Measurements from ENCODE around the gene PGAM2. TPM values are rescaled to one million over a fixed set of nuclear protein-coding genes. Genes with fewer than 3 reads are reported as not detected.

PGAM2 gene
- polyA plus RNA-seq, 4 donors: 0.26 to 2.8 (median 1.6) TPM

GRCh38 chr7:44068054-44068453 lies 2.7 kb upstream of the PGAM2 start:
- no peak for DNase-seq (ENCODE audit: low read depth in 4 of 4, low spot score in 3 of 4)

GRCh38 chr7:44067064-44067951 lies 1.9 kb upstream of the PGAM2 start:
- DNase-seq (ENCODE audit: low read depth in 4 of 4, low spot score in 3 of 4): no peak

- DNase-seq (ENCODE audit: low read depth in 4 of 4, low spot score in 3 of 4): no peak
Measured at GRCh38 chr7:44066494-44067063, 1.2 kb upstream of the PGAM2 start.

- DNase-seq (ENCODE audit: low read depth in 4 of 4, low spot score in 3 of 4): no peak
Measured at GRCh38 chr7:44066111-44066460, 719 bp upstream of the PGAM2 start.

- no peak for DNase-seq (ENCODE audit: low read depth in 4 of 4, low spot score in 3 of 4)
Measured at GRCh38 chr7:44064791-44065430, 456 bp downstream of the PGAM2 start.

- no peak for DNase-seq (ENCODE audit: low read depth in 4 of 4, low spot score in 3 of 4)
Measured at GRCh38 chr7:44063894-44064651, 1.3 kb downstream of the PGAM2 start.

GRCh38 chr7:44063547-44063893 lies 1.8 kb downstream of the PGAM2 start:
- DNase-seq (ENCODE audit: low read depth in 4 of 4, low spot score in 3 of 4): no peak

GRCh38 chr7:44062903-44063295 lies 2.5 kb downstream of the PGAM2 start:
- DNase-seq (ENCODE audit: low read depth in 4 of 4, low spot score in 3 of 4): no peak

- DNase-seq (ENCODE audit: low read depth in 4 of 4, low spot score in 3 of 4): no peak
Measured at GRCh38 chr7:44062180-44062902, 3.0 kb downstream of the PGAM2 start.

GRCh38 chr7:44061645-44062179 lies 3.7 kb downstream of the PGAM2 start:
- no peak for DNase-seq (ENCODE audit: low read depth in 4 of 4, low spot score in 3 of 4)

GRCh38 chr7:44060948-44061644 lies 4.3 kb downstream of the PGAM2 start:
- DNase-seq (ENCODE audit: low read depth in 4 of 4, low spot score in 3 of 4): no peak

GRCh38 chr7:44060091-44060947 lies 5.0 kb downstream of the PGAM2 start:
- DNase-seq (ENCODE audit: low read depth in 4 of 4, low spot score in 3 of 4): no peak

- DNase-seq (ENCODE audit: low read depth in 4 of 4, low spot score in 3 of 4): no peak
Measured at GRCh38 chr7:44059219-44060090, 5.9 kb downstream of the PGAM2 start.

GRCh38 chr7:44058759-44059218 lies 6.6 kb downstream of the PGAM2 start:
- DNase-seq (ENCODE audit: low read depth in 4 of 4, low spot score in 3 of 4): no peak

GRCh38 chr7:44057849-44058758 lies 7.3 kb downstream of the PGAM2 start:
- DNase-seq (ENCODE audit: low read depth in 4 of 4, low spot score in 3 of 4): no peak

- DNase-seq (ENCODE audit: low read depth in 4 of 4, low spot score in 3 of 4): no peak
Measured at GRCh38 chr7:44057181-44057848, 8.1 kb downstream of the PGAM2 start.
